NCI-H187 (cell line): ENCODE measurements around the gene CMIP.

Experiments used
- DNase-seq, 2 experiments: peaks; one replicate each; lab custom pipeline; 2025; lab: John Stamatoyannopoulos, UW

The CMIP gene

GRCh38 chr16:81586977-81587625 lies 142.5 kb downstream of the CMIP start:
- no peak for DNase-seq

- DNase-seq, result no peak
Observed at GRCh38 chr16:81587626-81588160, 143.1 kb downstream of the CMIP start.

DNA sequence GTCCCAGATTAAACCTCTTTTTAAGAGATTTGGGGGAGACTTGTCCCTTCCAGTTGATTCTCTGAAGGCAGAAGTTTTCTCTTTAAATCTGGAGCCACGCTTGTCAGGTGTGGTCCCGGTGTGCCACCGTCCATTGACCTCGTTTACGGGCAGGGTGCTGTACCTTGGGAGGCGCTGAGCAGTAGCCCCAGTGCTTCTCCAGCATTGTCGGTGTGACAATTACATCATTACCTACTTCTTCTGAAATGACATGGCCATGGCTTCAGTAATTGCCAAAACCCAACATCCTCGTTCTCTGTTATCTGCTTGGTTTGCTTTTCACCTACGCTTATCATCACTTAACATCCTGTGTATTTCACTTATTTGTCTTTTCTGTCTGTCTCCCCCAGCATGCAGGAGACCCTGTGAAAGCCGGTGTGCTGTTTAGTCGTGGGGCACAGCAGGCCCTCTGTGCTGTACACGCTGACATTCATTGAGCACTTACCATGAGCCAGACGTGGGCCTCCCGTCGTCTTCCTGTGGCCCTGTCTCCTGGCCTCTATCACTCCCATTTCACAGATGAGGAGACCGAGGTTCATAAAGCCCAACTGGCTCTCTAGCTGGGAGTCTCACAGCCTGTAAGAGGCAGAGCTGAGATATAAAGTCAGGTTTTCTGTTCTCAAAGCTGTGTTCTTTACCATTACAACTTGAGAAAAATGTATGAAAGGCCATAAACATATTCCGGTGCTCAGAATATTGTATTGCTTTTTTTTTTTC lies 143.9 kb downstream of the CMIP start:
- no peak for DNase-seq

DNA sequence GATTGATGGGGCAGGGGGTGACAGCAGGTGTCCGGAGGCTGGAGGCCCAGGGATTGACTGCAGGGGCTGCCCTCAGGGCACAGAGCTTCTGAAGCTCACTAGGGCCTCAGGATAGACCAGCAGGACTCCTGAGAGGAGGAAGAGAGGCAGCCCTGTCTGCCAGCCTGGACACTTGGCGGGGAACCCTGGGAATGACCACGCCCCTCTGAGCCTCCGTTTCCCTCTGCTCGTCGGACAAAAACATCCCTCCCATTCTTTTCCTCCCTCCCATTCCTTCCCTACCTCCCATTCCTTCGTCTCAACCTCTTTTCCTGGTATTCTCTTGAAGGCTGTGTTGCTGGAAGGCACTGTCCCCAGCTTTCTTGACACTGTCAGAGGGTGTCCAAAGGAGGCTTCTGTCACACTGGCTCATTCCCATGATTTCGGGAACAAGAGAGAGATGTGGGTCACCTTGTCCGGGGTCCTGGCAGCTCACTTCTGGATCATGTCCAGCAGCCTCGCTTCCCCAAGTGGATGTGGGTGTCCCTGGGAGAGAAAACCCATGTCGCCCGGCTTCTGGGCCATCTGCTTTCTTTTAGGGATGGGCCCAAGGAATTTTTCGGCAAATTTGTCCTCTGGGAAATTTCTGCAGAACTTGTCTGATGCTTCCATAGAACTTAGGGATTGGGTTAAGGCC lies 145.5 kb downstream of the CMIP start:
- no peak for DNase-seq

DNA sequence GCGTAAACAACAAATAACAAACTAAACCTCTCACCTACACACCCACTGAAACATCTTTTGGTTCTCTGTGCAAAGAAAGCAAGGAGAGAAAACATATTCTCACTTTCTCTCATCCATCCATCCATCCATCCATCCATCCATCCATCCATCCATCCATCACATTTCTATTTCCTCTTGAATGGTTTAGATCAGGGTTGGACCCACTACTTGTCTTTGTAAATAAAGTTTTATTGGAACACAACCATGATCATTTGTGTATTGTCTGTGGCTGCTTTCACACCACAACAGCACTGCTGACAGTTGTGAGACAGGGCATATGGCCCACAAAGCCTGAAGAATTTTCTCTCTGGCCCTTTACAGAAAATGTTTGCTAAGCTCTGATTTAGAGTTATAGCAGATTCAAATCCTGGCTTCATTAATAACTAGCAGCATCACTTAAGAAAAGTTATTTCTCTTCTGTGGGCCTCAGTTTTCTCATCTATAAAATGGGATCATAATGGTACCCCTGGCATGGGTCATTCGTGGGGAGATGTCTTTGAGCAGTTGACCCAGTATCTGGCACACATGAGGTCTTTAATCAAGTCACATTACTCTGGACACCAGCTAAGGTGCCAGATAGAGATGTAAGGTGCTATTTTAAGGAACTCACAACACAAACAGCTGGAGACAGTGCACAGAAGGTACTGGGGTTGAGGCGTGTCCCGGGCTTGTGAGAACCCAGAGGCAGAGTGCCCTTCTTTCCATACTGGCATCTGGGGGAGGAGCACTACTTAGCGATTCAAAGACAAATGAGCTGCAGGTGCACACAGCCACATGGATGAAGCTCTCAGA lies 146.3 kb downstream of the CMIP start:
- DNase-seq, result no peak

DNA sequence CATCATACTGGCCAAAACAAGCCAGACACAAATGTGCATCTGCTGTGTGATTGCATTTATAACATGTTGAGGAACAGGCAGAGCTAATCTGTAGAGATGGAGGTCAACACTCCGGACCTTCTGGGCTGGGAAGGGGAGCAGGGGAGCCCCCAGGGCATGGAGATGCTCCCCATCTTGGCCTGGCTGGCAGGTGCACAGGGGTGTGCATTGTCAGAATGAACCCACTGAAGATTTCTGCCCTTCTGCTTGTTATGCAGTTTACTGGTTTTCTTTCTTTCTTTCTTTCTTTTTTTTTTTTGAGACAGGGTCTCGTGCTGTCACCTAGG lies 146.9 kb downstream of the CMIP start:
- DNase-seq, result no peak

GRCh38 chr16:81592353-81592866 lies 147.8 kb downstream of the CMIP start:
- no peak for DNase-seq

- no peak for DNase-seq
Observed at GRCh38 chr16:81593481-81593880, 148.9 kb downstream of the CMIP start.

GRCh38 chr16:81595629-81596292 lies 151.2 kb downstream of the CMIP start:
- DNase-seq, result no peak

DNA sequence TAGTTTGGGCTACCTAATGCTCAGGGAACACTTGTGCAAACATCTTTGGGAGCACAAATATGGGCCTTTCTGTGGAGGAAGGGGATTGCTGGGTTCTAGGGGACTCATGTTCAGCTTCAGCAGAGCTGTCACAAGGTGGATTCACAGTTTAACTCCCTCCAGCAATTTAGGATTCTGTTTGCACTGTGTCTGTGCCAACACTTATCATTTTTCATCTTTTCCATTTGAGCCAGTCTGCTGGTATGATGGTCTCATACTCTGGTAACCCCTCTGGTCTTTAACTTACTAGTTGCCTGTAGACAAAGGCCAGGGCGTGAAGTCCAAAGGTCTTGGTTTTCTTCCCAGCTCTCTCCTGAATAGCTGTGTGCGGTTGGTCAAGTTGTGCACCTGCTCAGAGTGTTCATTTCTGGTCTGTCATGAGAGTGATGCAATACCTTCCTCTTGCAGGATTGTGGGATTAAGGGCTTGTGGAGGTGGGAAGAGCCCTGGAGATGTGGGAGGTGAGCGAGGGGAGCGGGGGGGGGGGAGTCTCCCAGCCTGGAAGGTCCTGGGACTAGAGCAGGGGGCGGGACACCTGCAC lies 152.6 kb downstream of the CMIP start:
- DNase-seq, result no peak

DNA sequence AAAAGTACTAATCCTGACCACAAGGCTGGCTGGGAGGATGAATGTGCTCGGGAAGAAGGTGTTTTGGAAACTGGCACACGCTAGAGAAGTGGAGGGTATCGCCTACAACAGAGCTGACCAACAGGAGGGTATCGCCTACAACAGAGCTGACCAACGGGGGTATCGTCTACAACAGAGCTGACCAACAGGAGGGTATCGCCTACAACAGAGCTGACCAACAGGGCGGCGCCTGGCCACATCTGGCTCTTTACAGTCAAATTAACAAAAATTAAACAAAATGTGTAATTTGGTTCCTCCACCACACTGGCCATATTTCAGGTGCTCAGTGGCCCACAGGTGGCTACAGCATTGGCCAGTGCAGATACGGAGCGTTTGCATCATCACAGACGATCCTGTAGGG lies 153.5 kb downstream of the CMIP start:
- DNase-seq, result no peak

DNA sequence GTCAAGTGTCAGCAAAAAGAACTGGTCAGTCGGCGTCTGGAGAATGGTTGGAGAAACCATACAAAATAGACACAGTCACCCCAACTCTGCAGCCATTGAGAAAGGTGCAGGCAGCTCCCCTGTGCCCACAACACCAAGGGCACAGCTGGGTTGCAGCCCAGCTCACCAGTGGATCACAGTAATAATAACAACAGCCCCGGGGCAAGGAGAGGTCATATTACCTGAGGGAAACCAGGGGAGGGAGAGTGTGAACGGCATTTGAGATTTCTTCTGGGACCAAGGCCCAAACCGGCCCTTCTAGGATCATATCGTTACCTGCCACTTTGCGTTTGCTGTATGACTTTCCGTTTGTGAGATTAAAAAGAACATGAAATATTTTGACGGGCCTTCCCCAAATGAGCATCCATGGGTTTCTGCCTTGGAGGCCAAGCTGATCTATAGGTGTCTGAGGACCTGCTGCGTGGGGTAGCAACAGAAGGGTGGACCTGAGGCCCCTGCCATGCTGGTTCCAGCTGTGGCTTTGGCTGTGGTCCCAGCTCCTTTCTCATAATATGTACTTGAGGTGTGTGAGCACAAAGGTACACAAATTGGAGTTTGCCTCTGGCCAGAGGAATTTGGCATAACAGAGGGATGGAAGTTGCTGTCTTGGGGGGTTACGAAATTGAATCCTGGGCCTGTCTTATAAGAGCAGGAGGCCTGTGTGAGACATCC lies 154.6 kb downstream of the CMIP start:
- no peak for DNase-seq

- DNase-seq, result no peak
Observed at GRCh38 chr16:81600275-81600674, 155.7 kb downstream of the CMIP start.

- no peak for DNase-seq
Observed at GRCh38 chr16:81601008-81601428, 156.4 kb downstream of the CMIP start.

- DNase-seq, result no peak
Observed at GRCh38 chr16:81601601-81602255, 157.1 kb downstream of the CMIP start.

- no peak for DNase-seq
Observed at GRCh38 chr16:81602256-81602776, 157.7 kb downstream of the CMIP start.

DNA sequence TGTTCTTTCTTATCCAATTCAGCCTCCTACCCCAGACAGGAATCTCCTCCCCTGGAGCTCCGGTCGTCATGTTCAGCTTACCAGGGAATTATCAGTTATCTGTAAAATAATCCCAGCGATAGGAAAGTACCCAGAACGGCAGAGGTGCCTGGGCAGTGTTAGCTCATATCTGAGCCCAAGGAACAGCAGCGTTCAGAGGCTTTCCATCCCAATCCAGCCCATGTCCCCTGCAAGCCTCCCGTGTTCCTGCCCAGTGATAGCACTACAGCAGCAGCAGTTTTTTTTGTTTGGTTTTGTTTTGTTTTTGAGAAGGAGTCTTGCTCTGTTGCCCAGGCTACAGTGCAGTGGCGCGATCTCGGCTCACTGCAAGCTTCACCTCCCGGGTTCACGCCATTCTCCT lies 158.2 kb downstream of the CMIP start:
- no peak for DNase-seq

GRCh38 chr16:81604960-81605383 lies 160.4 kb downstream of the CMIP start:
- no peak for DNase-seq

DNA sequence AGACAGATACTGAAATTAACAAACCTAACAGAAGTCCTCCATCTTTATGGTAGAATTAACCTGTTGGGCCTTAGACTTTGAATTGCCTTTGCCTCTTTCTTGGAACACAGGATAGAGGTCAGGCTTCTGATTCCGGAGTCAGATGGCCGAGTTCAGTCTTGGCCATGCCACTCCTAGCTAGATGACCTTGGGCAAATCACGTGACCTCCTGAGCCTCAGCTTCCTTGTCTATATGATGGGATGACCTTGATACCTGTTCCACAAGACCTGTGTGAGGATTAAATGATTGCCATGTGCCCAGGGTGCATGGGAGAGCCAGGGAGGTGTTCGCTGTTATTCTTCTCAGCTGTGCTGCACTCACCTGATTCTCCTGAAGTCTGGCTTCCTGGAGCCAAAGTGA lies 161.4 kb downstream of the CMIP start:
- DNase-seq, result no peak

- no peak for DNase-seq
Observed at GRCh38 chr16:81607006-81607405, 162.4 kb downstream of the CMIP start.
